Fibroblast of lung (primary cell): ENCODE results near the gene FLT3. TPM values are rescaled to one million over a fixed set of nuclear protein-coding genes. Genes with fewer than 3 reads are reported as not detected.
"Not testable (repeated sequence)": the region's sequence is repeated elsewhere in the genome, so short reads cannot be mapped to it uniquely, and the experiment has no call there.

Experiments
- DNase-seq, 2 donors: peaks; one replicate each; pipeline versions ENCODE4 v3.0.0 to v3.0.0-alpha.2; 2010; ENCODE audit warnings: low read depth in 2 of 2
- H2AFZ ChIP-seq: 2 replicates; pipeline ENCODE4 v1.5.1; 2012; ENCODE audit warnings: low read length, control low read depth, inconsistent platforms
- H3K27ac ChIP-seq: 2 replicates; pipeline ENCODE4 v1.5.1; 2011; ENCODE audit warnings: low read length, control low read depth; ENCODE audit not compliant: insufficient read depth
- H3K27me3 ChIP-seq: 2 replicates; pipeline ENCODE4 v1.5.1; 2011; ENCODE audit warnings: mild to moderate bottlenecking, low read length; ENCODE audit not compliant: control insufficient read depth, insufficient read depth
- H3K36me3 ChIP-seq: 2 replicates; pipeline ENCODE4 v1.5.1; 2011; ENCODE audit warnings: low read length; ENCODE audit not compliant: control insufficient read depth, insufficient read depth
- H3K4me1 ChIP-seq: 2 replicates; pipeline ENCODE4 v1.5.1; 2011; ENCODE audit warnings: low read length; ENCODE audit not compliant: control insufficient read depth, insufficient read depth; ENCODE audit errors: extremely low read depth
- H3K4me2 ChIP-seq: 2 replicates; pipeline ENCODE4 v1.5.1; 2011; ENCODE audit warnings: low read length, control low read depth; ENCODE audit not compliant: insufficient read depth; ENCODE audit errors: extremely low read depth
- H3K4me3 ChIP-seq, 4 experiments: fragments of 200-600 bp in 1 of 4; sonication (generic) in 1 of 4; replicated peaks in 1 of 4; 2 replicates each; pipeline ENCODE4 v1.5.1; 2011 to 2016; ENCODE audit warnings: low read length in 4 of 4, low read depth in 3 of 4, mild to moderate bottlenecking in 3 of 4, control low read depth in 2 of 4, inconsistent platforms in 1 of 4, mixed read lengths in 1 of 4; ENCODE audit not compliant: insufficient read depth in 1 of 4; ENCODE audit errors: control extremely low read depth in 1 of 4
- H3K79me2 ChIP-seq: 2 replicates; pipeline ENCODE4 v1.5.1; 2012; ENCODE audit warnings: mild to moderate bottlenecking, low read length, inconsistent platforms; ENCODE audit not compliant: control insufficient read depth, insufficient read depth
- H3K9ac ChIP-seq: 2 replicates; pipeline ENCODE4 v1.5.1; 2011; ENCODE audit warnings: mild to moderate bottlenecking, low read length, control low read depth; ENCODE audit not compliant: insufficient read depth
- H3K9me3 ChIP-seq: 2 replicates; pipeline ENCODE4 v1.5.1; 2012; ENCODE audit warnings: low read depth, low read length; ENCODE audit not compliant: control insufficient read depth, insufficient read depth
- H4K20me1 ChIP-seq: 2 replicates; pipeline ENCODE4 v1.5.1; 2011; ENCODE audit warnings: low read length; ENCODE audit not compliant: control insufficient read depth, insufficient read depth; ENCODE audit errors: extremely low read depth
- EZH2 ChIP-seq: IDR thresholded peaks from 2 replicates; pipeline ENCODE4 v1.5.1; 2012; ENCODE audit warnings: low read length, control low read depth, mild to moderate bottlenecking; ENCODE audit errors: missing control alignments
- polyA plus RNA-seq, 2 donors: library from polyadenylated mRNA; depleted of rRNA in 1 of 2; stranded (reverse) in 1 of 2; unstranded in 1 of 2; fragments of >200 nt; gene quantifications; 2 replicates each; pipeline ENCODE4 v1.2.1, GENCODE V29; 2011 to 2012; ENCODE audit warnings: missing spikeins in 1 of 2
- total RNA-seq: library from RNA; depleted of rRNA; stranded (reverse); fragments of >200 nt; gene quantifications from 2 replicates; pipeline ENCODE4 v1.2.1, GENCODE V29; 2014
- TF ChIP-seq, protein P1 (sequence below), 2 donors: IDR thresholded peaks in 1 of 2; conservative IDR thresholded peaks in 1 of 2; 1 replicate in 1 of 2; 2 replicates in 1 of 2; pipeline ENCODE4 v1.5.1; 2011 to 2012; ENCODE audit warnings: low read length in 2 of 2, control low read depth in 1 of 2, inconsistent platforms in 1 of 2, low read depth in 1 of 2, mild to moderate bottlenecking in 1 of 2

FLT3 gene
- total and polyA plus RNA-seq, 2 donors (not counting 1 experiment from before 2014, with no cell fraction given) = not detected

- peaks cover 3% of the 10 kb centered on the region for H3K27me3 ChIP-seq
- no peak for DNase-seq
- no peaks in the 10 kb centered on the region for H3K79me2 ChIP-seq
- no peak overlapping the region for H2AFZ ChIP-seq
- H3K4me2 ChIP-seq = no peak overlapping the region
- no peaks in the 10 kb centered on the region for H4K20me1 ChIP-seq
- no peaks in the 10 kb centered on the region for H3K4me1 ChIP-seq
- H3K4me3 ChIP-seq = no peak overlapping the region
- H3K9me3 ChIP-seq = no peaks in the 10 kb centered on the region
- no peak overlapping the region for H3K9ac ChIP-seq
- H3K27ac ChIP-seq = no peak overlapping the region
- TF ChIP-seq, protein P1, sequence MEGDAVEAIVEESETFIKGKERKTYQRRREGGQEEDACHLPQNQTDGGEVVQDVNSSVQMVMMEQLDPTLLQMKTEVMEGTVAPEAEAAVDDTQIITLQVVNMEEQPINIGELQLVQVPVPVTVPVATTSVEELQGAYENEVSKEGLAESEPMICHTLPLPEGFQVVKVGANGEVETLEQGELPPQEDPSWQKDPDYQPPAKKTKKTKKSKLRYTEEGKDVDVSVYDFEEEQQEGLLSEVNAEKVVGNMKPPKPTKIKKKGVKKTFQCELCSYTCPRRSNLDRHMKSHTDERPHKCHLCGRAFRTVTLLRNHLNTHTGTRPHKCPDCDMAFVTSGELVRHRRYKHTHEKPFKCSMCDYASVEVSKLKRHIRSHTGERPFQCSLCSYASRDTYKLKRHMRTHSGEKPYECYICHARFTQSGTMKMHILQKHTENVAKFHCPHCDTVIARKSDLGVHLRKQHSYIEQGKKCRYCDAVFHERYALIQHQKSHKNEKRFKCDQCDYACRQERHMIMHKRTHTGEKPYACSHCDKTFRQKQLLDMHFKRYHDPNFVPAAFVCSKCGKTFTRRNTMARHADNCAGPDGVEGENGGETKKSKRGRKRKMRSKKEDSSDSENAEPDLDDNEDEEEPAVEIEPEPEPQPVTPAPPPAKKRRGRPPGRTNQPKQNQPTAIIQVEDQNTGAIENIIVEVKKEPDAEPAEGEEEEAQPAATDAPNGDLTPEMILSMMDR (conservative IDR thresholded peaks at IDR 0.05 in 1 of 2, IDR thresholded peaks at IDR 0.05 in 1 of 2; ENCODE audit: low read depth in 1 of 2, low read length in 2 of 2) = no peak
- no peaks in the 10 kb centered on the region for H3K36me3 ChIP-seq
These were observed 6.5 kb downstream of the FLT3 start for GRCh38 chr13:28093881-28094280.

GRCh38 chr13:28092431-28092830, 7.9 kb downstream of the FLT3 start:
- Histone ChIP-seq H4K20me1 (no peaks in the 10 kb centered on the region), H3K4me3 (no peak overlapping the region), H3K36me3 (no peaks in the 10 kb centered on the region), H3K27me3 (no peaks in the 10 kb centered on the region), H3K27ac (no peak overlapping the region), H3K4me2 (no peak overlapping the region), H3K79me2 (no peaks in the 10 kb centered on the region), H3K9ac (no peak overlapping the region), H3K4me1 (no peaks in the 10 kb centered on the region), H3K9me3 (no peaks in the 10 kb centered on the region), H2AFZ (no peak overlapping the region)
- DNase-seq = no peak
- TF ChIP-seq, protein P1 (conservative IDR thresholded peaks at IDR 0.05 in 1 of 2, IDR thresholded peaks at IDR 0.05 in 1 of 2; ENCODE audit: low read depth in 1 of 2, low read length in 2 of 2) = no peak
- TF ChIP-seq EZH2 = no peak

DNA sequence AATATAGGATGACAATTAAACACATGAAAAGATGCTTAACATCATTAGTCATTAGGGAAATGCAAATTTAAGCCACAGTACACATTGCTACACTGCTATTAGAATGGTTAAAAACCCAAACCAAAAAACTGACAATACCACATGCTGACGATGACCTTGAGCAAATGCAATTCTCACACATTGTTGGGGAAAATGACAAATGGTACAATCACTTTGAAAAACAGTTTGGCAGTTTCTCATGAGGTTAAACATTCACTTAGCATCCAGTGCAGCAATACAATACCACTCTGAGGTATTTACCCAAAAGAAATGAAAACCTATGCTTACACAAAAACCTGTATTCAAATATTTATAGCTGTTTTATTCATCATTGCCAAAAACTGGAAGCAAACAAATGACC, 11.3 kb downstream of the FLT3 start:
- Histone ChIP-seq H3K4me2 (no peak overlapping the region), H4K20me1 (no peaks in the 10 kb centered on the region), H3K36me3 (no peaks in the 10 kb centered on the region), H3K27me3 (no peaks in the 10 kb centered on the region), H3K9me3 (no peaks in the 10 kb centered on the region), H3K4me3 (no peak overlapping the region), H3K27ac (no peak overlapping the region), H3K9ac (no peak overlapping the region), H2AFZ (no peak overlapping the region), H3K4me1 (no peaks in the 10 kb centered on the region), H3K79me2 (no peaks in the 10 kb centered on the region)
- DNase-seq = no peak
- TF ChIP-seq EZH2 = no peak

GRCh38 chr13:28077820-28078219, 22.6 kb downstream of the FLT3 start:
- H3K27me3 ChIP-seq, H3K36me3 ChIP-seq, H3K4me3 ChIP-seq, H3K9me3 ChIP-seq, H3K4me1 ChIP-seq, H3K27ac ChIP-seq, H3K4me2 ChIP-seq, H3K9ac ChIP-seq, H2AFZ ChIP-seq, H3K79me2 ChIP-seq, H4K20me1 ChIP-seq, DNase-seq: not testable (repeated sequence)
